Ovary (tissue), 9 donors: Measurements from ENCODE around the gene PDPR. TPM values are rescaled to one million over a fixed set of nuclear protein-coding genes. Genes with fewer than 3 reads are reported as not detected.
"Not testable (repeated sequence)": the region's sequence is repeated elsewhere in the genome, so short reads cannot be mapped to it uniquely, and the experiment has no call there.

Source experiments
- DNase-seq, 5 donors: peaks; one replicate each; pipeline ENCODE4 v3.0.0-alpha.2; 2019 to 2020
- H3K27ac ChIP-seq, 2 donors: fragments of 200-600 bp; one replicate each; pipeline versions ENCODE4 v1.5.1 to v1.8.0; 2019 to 2022
- H3K27me3 ChIP-seq: fragments of 200-600 bp; one replicate; pipeline ENCODE4 v1.8.0; 2022
- H3K36me3 ChIP-seq: fragments of 200-600 bp; sonication (generic); one replicate; pipeline ENCODE4 v1.5.1; 2019
- H3K4me1 ChIP-seq: one replicate; pipeline ENCODE4 v1.8.1; 2013; ENCODE audit warnings: mild to moderate bottlenecking, moderate library complexity; ENCODE audit not compliant: insufficient read depth
- H3K4me3 ChIP-seq: fragments of 200-600 bp; sonication (generic); one replicate; pipeline ENCODE4 v1.5.1; 2017
- H3K9me3 ChIP-seq, 2 donors: fragments of 200-600 bp in 1 of 2; sonication (generic) in 1 of 2; one replicate each; pipeline versions ENCODE4 v1.5.1 to v1.8.1; 2013 to 2019; ENCODE audit warnings: mild to moderate bottlenecking in 1 of 2, moderate library complexity in 1 of 2
- CTCF ChIP-seq, 3 donors: fragments of 450-650 bp in 2 of 3; fragments of 200-600 bp in 1 of 3; IDR thresholded peaks; one replicate each; pipeline versions ENCODE4 v1.5.1 to v1.8.0; 2016 to 2022; ENCODE audit warnings: antibody characterized with exemption in 3 of 3, mild to moderate bottlenecking in 1 of 3
- EP300 ChIP-seq: sonication (generic); formaldehyde crosslinking; IDR thresholded peaks from one replicate; pipeline ENCODE4 v1.6.1; 2017; ENCODE audit warnings: antibody characterized with exemption
- POLR2A ChIP-seq: fragments of 450-650 bp; IDR thresholded peaks from one replicate; pipeline ENCODE4 v1.6.1; 2017; ENCODE audit warnings: antibody characterized with exemption, mild to moderate bottlenecking, moderate library complexity
- WGBS, 3 donors: extraction: QIAGEN DNeasy Blood & Tissue Kit in 1 of 3; methylation state at CpG; one replicate each; pipeline versions ENCODE4 v1.1.5 to v1.1.7; 2013 to 2017; 5-methylcytosine and 5-hydroxymethylcytosine counted together
- intact Hi-C, 4 donors: fragments of 100-400 bp; cut with DNase I; formaldehyde crosslinking; loops; one replicate each; pipeline versions ENCODE4 v1.11.0 to v1.15.1; 2022 to 2023
- polyA plus RNA-seq, 2 donors: library from polyadenylated mRNA; stranded (reverse); fragments of 200-250 nt in 1 of 2; fragments of 350-450 nt in 1 of 2; fragmentation: Illumina TruSeq in 1 of 2; extraction: RNeasy Lipid Tissue Mini Kit (QIAGEN cat#74804) in 1 of 2; gene quantifications; one replicate each; pipeline ENCODE4 v1.2.3, GENCODE V29; 2013 to 2014
- total RNA-seq, 7 donors: library from RNA; depleted of rRNA in 2 of 7; stranded (reverse); fragments of >200 nt in 2 of 7; fragmentation: NEBNext Ultra II Directional in 3 of 7; extraction: Animal tissue kit (Norgen Biotek cat#: 25700) in 3 of 7; gene quantifications; one replicate each; pipeline versions ENCODE4 v1.1.0 to v1.2.4, GENCODE V29; 2016 to 2023
- donor health status: DM: no; HTN: no; CAD: no; lungs with moderate emphysema.
- donor health status: DM: no; HTN: no; CAD: no.
- donor health status: Bipolar disorder and iron deficiency.
- donor health status: DM: yes; HTN: yes; CAD: no.
- donor health status: DM: no; HTN: no; CAD: no.
- donor health status: DM: yes; HTN: yes; CAD: no.

Gene PDPR
- total and polyA plus RNA-seq, 9 donors = 13.4 to 44.5 (median 21.7) TPM

- Histone ChIP-seq H3K4me3 (no peak overlapping the region), H3K4me1 (no peaks in the 10 kb centered on the region), H3K27ac (no peak overlapping the region), H3K27me3 (no peaks in the 10 kb centered on the region), H3K9me3 (no peaks in the 10 kb centered on the region), H3K36me3 (no peaks in the 10 kb centered on the region)
- WGBS, 3 donors = 85 to 87% (median 85%) methylated on average over 6 of the region's 6 CpGs
- no peak for DNase-seq
- TF ChIP-seq CTCF (IDR thresholded peaks at IDR 0.05) (no peak), EP300 (no peak), POLR2A (no peak)
- intact Hi-C loops = no loop called here
Observed at GRCh38 chr16:70160388-70160787, 46.3 kb downstream of the PDPR start.

- DNase-seq = no peak
- TF ChIP-seq POLR2A (no peak), EP300 (no peak), CTCF (IDR thresholded peaks at IDR 0.05) (no peak)
- H3K27me3 ChIP-seq = no peaks in the 10 kb centered on the region
- no peak overlapping the region for H3K27ac ChIP-seq
- H3K9me3 ChIP-seq = no peaks in the 10 kb centered on the region
- no peak overlapping the region for H3K4me3 ChIP-seq
- intact Hi-C loops = no loop called here
- 93 to 96% (median 94%) methylated on average over 6 of the region's 6 CpGs for WGBS, 3 donors
- no peaks in the 10 kb centered on the region for H3K4me1 ChIP-seq
- H3K36me3 ChIP-seq = no peaks in the 10 kb centered on the region
Observed at GRCh38 chr16:70160821-70161220, 46.7 kb downstream of the PDPR start.

DNA sequence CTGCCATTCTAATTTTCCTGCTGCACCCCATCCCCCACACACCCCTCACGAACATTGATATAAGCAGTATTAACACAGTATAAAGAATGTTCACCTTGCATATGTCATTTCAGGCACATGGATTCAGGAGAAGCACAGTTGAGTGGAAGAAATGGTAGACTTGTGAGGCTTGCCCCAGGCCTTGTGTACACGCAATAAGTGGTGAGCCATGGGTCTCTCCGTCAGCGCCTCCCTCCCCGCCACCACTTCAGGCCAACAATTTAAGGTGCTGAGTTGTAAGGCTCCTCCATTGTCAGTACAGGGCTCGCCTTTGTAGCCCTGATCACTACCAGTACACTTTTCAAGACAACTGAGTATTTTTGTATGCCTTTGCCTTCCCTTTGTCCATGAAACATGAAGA, 47.2 kb downstream of the PDPR start:
- Histone ChIP-seq H3K36me3 (no peaks in the 10 kb centered on the region), H3K27ac (no peak overlapping the region), H3K9me3 (no peaks in the 10 kb centered on the region), H3K4me3 (no peak overlapping the region), H3K4me1 (no peaks in the 10 kb centered on the region), H3K27me3 (no peaks in the 10 kb centered on the region)
- WGBS, 3 donors = 84 to 90% (median 84%) methylated on average over 6 of the region's 6 CpGs
- TF ChIP-seq CTCF (IDR thresholded peaks at IDR 0.05) = no peak
- no peak for TF ChIP-seq POLR2A
- no peak for TF ChIP-seq EP300
- intact Hi-C loops = no loop called here
- no peak for DNase-seq

DNA sequence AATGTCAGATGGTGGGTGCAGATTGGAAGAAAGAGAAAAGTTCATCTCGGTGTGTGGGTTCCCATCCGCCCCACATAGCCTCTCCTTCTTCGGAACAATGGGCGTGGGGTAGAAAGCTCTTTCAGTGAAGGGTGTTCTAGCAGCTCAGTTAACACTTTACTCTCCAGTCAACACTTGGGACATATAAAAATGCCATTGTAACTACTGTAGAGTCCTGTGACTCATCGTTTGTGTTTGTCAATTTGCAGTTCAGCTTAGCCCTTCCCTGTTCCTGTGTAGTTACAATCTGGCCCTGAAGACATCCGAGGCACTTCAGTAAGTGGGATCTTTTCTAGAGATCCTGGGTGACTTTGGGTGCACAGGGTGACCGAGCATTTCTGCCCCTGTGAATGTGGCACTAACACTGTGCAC, 47.9 kb downstream of the PDPR start:
- Histone ChIP-seq H3K9me3 (no peaks in the 10 kb centered on the region), H3K4me3 (no peak overlapping the region), H3K36me3 (no peaks in the 10 kb centered on the region), H3K27me3 (no peaks in the 10 kb centered on the region), H3K4me1 (no peaks in the 10 kb centered on the region), H3K27ac (no peak overlapping the region)
- no peak for DNase-seq
- WGBS, 3 donors = 53 to 59% (median 53%) methylated on average over 7 of the region's 7 CpGs
- intact Hi-C loops = no loop called here
- TF ChIP-seq EP300 (no peak), CTCF (IDR thresholded peaks at IDR 0.05) (no peak)

GRCh38 chr16:70163596-70163995, 49.5 kb downstream of the PDPR start:
- H3K4me3 ChIP-seq = no peak overlapping the region
- intact Hi-C loops = no loop called here
- DNase-seq = peak in 2 of 5 donors; percentile 15 to 18
- H3K4me1 ChIP-seq = no peaks in the 10 kb centered on the region
- no peaks in the 10 kb centered on the region for H3K27me3 ChIP-seq
- H3K9me3 ChIP-seq = no peaks in the 10 kb centered on the region
- no peak for TF ChIP-seq EP300
- no peak for TF ChIP-seq CTCF (IDR thresholded peaks at IDR 0.05)
- no peak for TF ChIP-seq POLR2A
- H3K27ac ChIP-seq = no peak overlapping the region
- no peaks in the 10 kb centered on the region for H3K36me3 ChIP-seq
- 77 to 83% (median 80%) methylated on average over 10 of the region's 10 CpGs for WGBS, 3 donors

DNA sequence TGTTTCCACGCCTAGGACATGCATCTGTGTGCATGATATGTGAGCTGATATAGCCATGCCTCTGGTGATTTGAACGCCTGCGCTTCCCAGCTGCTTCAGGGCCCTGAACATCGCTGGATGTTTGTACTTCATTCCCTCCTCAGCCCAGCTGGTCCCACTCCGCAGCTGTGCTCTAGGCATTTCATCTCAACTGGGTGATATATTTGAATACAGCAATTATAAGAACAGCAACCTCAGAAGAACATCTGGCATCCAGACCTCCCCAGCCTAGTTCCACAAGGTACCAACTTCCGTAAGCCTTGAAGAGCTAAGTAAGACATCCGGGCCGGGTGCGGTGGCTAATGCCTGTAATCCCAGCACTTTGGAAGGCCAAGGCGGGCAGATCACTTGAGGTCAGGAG, 52.6 kb downstream of the PDPR start:
- H3K9me3 ChIP-seq, H3K27ac ChIP-seq, H3K27me3 ChIP-seq, H3K36me3 ChIP-seq, H3K4me3 ChIP-seq, intact Hi-C loops, H3K4me1 ChIP-seq: not testable (repeated sequence)
- WGBS, 3 donors = 33 to 45% methylated on average over 4 to 5 of the region's 10 CpGs; no CpG with 5 or more reads in 1 of the 3 donors
- DNase-seq = peak in 1 of 5 donors; percentile 25

DNA sequence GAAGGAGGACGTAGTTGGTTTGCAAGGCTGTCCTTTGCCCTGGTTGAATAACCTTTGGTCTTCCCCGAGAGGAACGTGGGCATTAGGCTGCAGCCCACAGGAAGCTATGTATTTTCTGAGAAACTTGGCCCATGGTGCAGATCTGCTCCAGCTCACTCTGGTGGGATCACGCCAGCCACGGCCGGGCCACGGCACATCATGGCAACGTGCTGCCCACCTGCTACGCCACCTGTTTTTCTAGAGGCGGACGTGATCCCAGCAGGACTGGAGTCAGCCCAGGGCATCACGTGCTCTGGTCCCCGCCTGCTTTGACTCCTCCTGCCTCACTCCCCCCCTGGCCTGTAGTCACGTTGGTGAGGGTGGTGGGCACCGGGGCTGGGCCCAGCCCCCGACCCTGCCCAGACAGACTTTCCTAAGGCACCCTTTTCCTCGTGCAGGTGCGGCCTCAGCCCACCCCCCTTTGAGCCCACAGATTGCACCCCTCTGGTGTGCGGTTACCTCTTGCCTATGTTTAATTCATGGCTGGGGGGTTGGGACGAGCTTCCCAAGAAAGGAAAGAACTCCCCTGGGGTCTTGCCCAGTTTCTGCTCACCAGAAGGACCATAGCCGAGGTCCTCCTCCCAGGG, 59.2 kb downstream of the PDPR start, which contains the start of gene CLEC18C:
Gene CLEC18C, plus strand, starts transcription at position 576 of the 626 bp plus-strand sequence. CDS start 492 bp downstream, outside the sequence.
- H3K4me1 ChIP-seq, H3K4me3 ChIP-seq, H3K9me3 ChIP-seq, H3K27me3 ChIP-seq, H3K27ac ChIP-seq, H3K36me3 ChIP-seq, intact Hi-C loops: not testable (repeated sequence)
- 77 to 83% (median 80%) methylated on average over 2 to 18 of the region's 21 CpGs for WGBS, 3 donors
- peak in 2 of 5 donors; percentile 10 to 27 for DNase-seq
